ENCODE measurements around the gene TSPAN9. TPM values are rescaled to one million over a fixed set of nuclear protein-coding genes. Genes with fewer than 3 reads are reported as not detected.

Gene TSPAN9
- total and polyA plus RNA-seq, 9 donors = 24.9 to 72.3 (median 55.7) TPM

DNA sequence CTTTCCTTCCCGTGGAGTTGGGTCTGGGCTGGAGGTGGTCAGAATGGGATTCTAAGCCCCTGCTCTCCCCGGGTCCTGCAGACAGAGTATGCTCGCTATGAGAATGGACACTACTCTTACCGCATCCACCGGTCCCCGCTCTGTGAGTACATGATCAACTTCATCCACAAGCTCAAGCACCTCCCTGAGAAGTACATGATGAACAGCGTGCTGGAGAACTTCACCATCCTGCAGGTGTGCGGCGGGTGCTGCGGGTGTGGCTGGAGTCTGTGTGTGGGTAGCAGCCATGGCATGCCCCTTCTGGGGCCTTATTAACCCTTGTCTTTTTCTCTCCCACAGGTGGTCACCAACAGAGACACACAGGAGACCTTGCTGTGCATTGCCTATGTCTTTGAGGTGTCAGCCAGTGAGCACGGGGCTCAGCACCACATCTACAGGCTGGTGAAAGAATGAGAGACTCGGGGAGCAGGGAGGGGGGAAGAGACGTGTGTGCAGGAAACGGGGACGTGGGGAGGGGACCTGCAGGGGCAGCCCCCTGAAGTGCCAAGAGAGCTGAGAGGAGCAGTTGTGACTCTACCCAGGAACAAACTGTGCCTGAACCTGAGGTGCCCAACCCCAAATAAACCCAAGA, 37.0 kb upstream of the TSPAN9 start:
- no peak for DNase-seq
- H3K27ac ChIP-seq = no peak overlapping the region
- TF ChIP-seq, protein P1, sequence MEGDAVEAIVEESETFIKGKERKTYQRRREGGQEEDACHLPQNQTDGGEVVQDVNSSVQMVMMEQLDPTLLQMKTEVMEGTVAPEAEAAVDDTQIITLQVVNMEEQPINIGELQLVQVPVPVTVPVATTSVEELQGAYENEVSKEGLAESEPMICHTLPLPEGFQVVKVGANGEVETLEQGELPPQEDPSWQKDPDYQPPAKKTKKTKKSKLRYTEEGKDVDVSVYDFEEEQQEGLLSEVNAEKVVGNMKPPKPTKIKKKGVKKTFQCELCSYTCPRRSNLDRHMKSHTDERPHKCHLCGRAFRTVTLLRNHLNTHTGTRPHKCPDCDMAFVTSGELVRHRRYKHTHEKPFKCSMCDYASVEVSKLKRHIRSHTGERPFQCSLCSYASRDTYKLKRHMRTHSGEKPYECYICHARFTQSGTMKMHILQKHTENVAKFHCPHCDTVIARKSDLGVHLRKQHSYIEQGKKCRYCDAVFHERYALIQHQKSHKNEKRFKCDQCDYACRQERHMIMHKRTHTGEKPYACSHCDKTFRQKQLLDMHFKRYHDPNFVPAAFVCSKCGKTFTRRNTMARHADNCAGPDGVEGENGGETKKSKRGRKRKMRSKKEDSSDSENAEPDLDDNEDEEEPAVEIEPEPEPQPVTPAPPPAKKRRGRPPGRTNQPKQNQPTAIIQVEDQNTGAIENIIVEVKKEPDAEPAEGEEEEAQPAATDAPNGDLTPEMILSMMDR (IDR thresholded peaks at IDR 0.05) = no peak
- no peak for TF ChIP-seq POLR2A (IDR thresholded peaks at IDR 0.05)
- TF ChIP-seq EP300 (IDR thresholded peaks at IDR 0.05) = no peak
- WGBS, 3 donors = 88 to 95% (median 90%) methylated on average over 15 of the region's 15 CpGs
- no peaks in the 10 kb centered on the region for H3K9me3 ChIP-seq
- H3K36me3 ChIP-seq = no peaks in the 10 kb centered on the region
- H3K4me3 ChIP-seq = no peak overlapping the region
- H3K27me3 ChIP-seq = no peaks in the 10 kb centered on the region
- intact Hi-C loops (cut with DNase I) = no loop called here
- no peaks in the 10 kb centered on the region for H3K4me1 ChIP-seq (ENCODE audit: insufficient read depth)

DNA sequence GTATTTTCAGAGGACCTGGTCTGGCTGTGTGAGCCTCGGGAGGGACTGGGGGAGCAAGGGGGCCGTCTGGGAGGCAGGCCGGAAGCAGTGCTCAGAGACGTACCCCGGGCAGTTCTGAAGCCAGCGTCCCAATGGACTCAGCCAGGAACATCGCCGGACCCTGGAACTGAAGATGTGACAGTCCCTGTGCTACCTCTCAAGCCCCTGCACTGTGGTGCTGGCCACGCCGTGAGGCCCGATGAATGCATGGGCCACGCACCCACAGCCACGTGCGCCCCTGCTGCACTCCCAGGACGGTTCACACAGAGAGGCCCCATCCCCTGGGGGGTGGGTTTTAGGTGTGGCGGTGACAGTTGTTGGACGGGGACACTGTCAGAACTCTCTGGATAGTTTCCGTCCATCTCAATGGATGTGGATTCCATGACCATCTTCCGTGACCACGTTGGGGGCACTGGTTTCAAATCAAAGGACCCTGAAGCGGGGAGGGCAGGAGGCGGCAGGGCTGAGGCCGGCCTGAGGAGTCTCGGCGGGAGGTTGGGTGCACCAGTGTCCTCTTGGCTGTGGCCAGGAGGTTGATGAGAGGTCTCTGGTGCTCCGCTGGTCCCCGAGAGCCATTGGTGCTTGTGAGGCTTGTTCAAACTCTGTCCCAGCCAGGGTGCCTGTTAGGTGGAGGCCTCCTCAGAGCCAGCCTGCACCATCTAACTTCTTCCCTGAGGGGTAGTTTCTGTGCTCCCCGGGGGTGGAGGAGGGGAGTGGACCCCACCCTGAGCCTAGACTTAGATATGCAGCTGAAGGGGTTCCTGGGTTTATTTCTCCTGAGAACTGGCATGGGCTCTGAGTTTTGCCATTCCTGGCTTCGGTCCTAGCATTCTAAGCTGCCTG, 36.3 kb upstream of the TSPAN9 start:
- H3K4me3 ChIP-seq = no peak overlapping the region
- no peak overlapping the region for H3K27ac ChIP-seq
- no peaks in the 10 kb centered on the region for H3K9me3 ChIP-seq
- WGBS, 3 donors = 83 to 86% (median 86%) methylated on average over 29 of the region's 29 CpGs
- no peaks in the 10 kb centered on the region for H3K4me1 ChIP-seq (ENCODE audit: insufficient read depth)
- no peaks in the 10 kb centered on the region for H3K36me3 ChIP-seq
- H3K27me3 ChIP-seq = no peaks in the 10 kb centered on the region
- DNase-seq = no peak
- TF ChIP-seq, protein P1 (IDR thresholded peaks at IDR 0.05) = no peak
- no peak for TF ChIP-seq EP300 (IDR thresholded peaks at IDR 0.05)
- no peak for TF ChIP-seq POLR2A (IDR thresholded peaks at IDR 0.05)
- intact Hi-C loops (cut with DNase I) = no loop called here

DNA sequence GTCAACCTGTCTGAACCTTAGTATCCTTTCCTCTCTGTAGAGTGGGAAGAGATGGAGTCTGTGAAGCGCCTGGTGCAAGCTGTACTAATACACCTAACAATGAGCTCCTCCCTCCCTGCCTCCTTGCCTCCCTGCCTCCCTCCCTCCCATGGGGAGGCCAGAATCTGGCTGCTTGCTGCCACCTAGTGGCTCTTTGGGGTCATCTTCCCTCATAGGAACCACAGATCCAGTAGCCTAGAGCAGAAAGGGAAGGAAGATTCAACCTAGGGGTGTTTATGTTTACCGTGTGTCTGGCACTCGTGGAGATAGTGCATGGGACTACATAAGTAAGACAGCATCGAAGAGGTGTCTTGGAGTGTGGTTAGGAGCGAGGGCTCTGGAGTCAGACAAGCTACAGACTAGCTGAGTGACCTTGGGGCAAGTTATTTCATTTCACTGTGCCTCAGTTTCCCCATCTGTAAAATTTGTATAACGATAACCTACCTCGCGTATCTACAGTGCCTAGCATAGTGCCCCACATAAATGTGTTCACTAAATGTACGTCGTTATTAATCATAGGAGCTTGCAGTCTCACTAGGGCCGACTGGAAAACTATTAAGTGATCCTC, 35.5 kb upstream of the TSPAN9 start:
- no peak overlapping the region for H3K4me3 ChIP-seq
- no peaks in the 10 kb centered on the region for H3K4me1 ChIP-seq (ENCODE audit: insufficient read depth)
- H3K27ac ChIP-seq = no peak overlapping the region
- no peaks in the 10 kb centered on the region for H3K27me3 ChIP-seq
- intact Hi-C loops (cut with DNase I) = no loop called here
- TF ChIP-seq EP300 (IDR thresholded peaks at IDR 0.05) (no peak), POLR2A (IDR thresholded peaks at IDR 0.05) (no peak)
- TF ChIP-seq, protein P1 (IDR thresholded peaks at IDR 0.05) = no peak
- H3K36me3 ChIP-seq = no peaks in the 10 kb centered on the region
- peak; percentile 39 to 58 (median 44) for DNase-seq
- no peaks in the 10 kb centered on the region for H3K9me3 ChIP-seq
- WGBS, 3 donors = 60 to 69% (median 64%) methylated on average over 11 of the region's 11 CpGs

DNA sequence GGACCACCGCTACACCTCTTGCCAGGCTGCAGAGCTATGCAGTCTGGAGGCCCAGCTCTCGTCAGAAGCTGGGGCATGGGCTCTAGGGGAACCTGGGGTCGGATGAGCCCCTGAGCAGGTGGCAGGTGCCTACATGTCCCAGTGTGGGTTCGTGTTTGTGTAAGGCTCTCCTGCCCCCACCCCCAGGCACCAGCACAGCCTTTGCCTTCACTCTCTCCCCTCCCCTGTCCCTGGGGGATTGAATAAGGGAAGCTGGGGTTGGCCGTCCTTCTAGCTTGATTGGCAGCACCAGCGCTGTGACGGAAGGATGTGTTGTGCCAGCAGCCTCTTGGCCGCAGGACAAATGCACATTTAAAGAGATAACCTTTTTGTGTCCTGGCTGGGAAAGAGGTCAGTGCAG, 34.8 kb upstream of the TSPAN9 start:
- H3K27me3 ChIP-seq = no peaks in the 10 kb centered on the region
- H3K27ac ChIP-seq = no peak overlapping the region
- no peaks in the 10 kb centered on the region for H3K9me3 ChIP-seq
- no peak overlapping the region for H3K4me3 ChIP-seq
- WGBS, 3 donors = 78 to 88% (median 82%) methylated on average over 8 of the region's 8 CpGs
- TF ChIP-seq, protein P1 (IDR thresholded peaks at IDR 0.05) = no peak
- no peak for TF ChIP-seq EP300 (IDR thresholded peaks at IDR 0.05)
- no peak for TF ChIP-seq POLR2A (IDR thresholded peaks at IDR 0.05)
- no peaks in the 10 kb centered on the region for H3K4me1 ChIP-seq (ENCODE audit: insufficient read depth)
- DNase-seq = no peak
- no peaks in the 10 kb centered on the region for H3K36me3 ChIP-seq
- intact Hi-C loops (cut with DNase I) = no loop called here
